B cell (primary cell): ENCODE results near the gene TIMM23B. TPM values are rescaled to one million over a fixed set of nuclear protein-coding genes. Genes with fewer than 3 reads are reported as not detected.
"Not testable (repeated sequence)": the region's sequence is repeated elsewhere in the genome, so short reads cannot be mapped to it uniquely, and the experiment has no call there.

Experiments used
- ATAC-seq: fragments of 200-7000 bp; cut with Tn5 transposase; one replicate; pipeline ENCODE4 v1.10.0; 2021; ENCODE audit warnings: low read depth, mild to moderate bottlenecking, moderate number of reproducible peaks, moderate library complexity
- CTCF ChIA-PET: fragments of 350-600 bp; sonication (Branson Sonifier 250); formaldehyde crosslinking; loops from one replicate; lab custom pipeline; 2021; ENCODE audit warnings: antibody characterized with exemption, inconsistent platforms; lab: Charles Lee
- POLR2A ChIA-PET: fragments of 350-600 bp; sonication (Branson Sonifier 250); formaldehyde crosslinking; loops from one replicate; lab custom pipeline; 2021; ENCODE audit warnings: antibody characterized with exemption; lab: Charles Lee
- DNase-seq: peaks from one replicate; pipeline ENCODE4 v3.0.0; 2013
- H2AFZ ChIP-seq: 2 replicates; pipeline ENCODE4 v1.6.1; 2012; ENCODE audit warnings: mild to moderate bottlenecking, low read depth, low read length; ENCODE audit not compliant: insufficient read depth, poor library complexity, severe bottlenecking
- H3K27ac ChIP-seq, 2 donors: 1 replicate in 1 of 2; 2 replicates in 1 of 2; pipeline ENCODE4 v1.5.1; 2012 to 2013; ENCODE audit warnings: low read length in 2 of 2, mild to moderate bottlenecking in 2 of 2, moderate library complexity in 1 of 2
- H3K27me3 ChIP-seq, 4 experiments: fragments of 200-600 bp in 1 of 4; sonication (generic) in 1 of 4; replicated peaks in 1 of 4; 1 replicate in 2 of 4; 2 replicates in 2 of 4; pipeline versions ENCODE4 v1.6.1 to v1.7.0; 2013 to 2016; ENCODE audit warnings: low read length in 3 of 4, mild to moderate bottlenecking in 2 of 4, mixed read lengths in 1 of 4, moderate library complexity in 1 of 4; ENCODE audit not compliant: insufficient read depth in 4 of 4, control insufficient read depth in 3 of 4; ENCODE audit errors: control extremely low read depth in 1 of 4
- H3K36me3 ChIP-seq, 2 experiments: replicated peaks in 1 of 2; 1 replicate in 1 of 2; 2 replicates in 1 of 2; pipeline versions ENCODE4 v1.6.1 to v1.7.1; 2013; ENCODE audit warnings: low read length in 1 of 2; ENCODE audit not compliant: insufficient read depth in 2 of 2, control insufficient read depth in 1 of 2; ENCODE audit errors: control extremely low read depth in 1 of 2, extremely low read depth in 1 of 2
- H3K4me1 ChIP-seq, 2 donors: fragments of 200-600 bp in 1 of 2; sonication (generic) in 1 of 2; 1 replicate in 1 of 2; 2 replicates in 1 of 2; pipeline versions ENCODE4 v1.5.1 to v1.6.1; 2013 to 2017; ENCODE audit warnings: low read length in 2 of 2; ENCODE audit not compliant: control insufficient read depth in 2 of 2, insufficient read depth in 2 of 2
- H3K4me2 ChIP-seq: replicated peaks from 2 replicates; pipeline ENCODE3; 2012; ENCODE audit warnings: mild to moderate bottlenecking, low read depth, low read length; ENCODE audit not compliant: poor library complexity, severe bottlenecking
- H3K4me3 ChIP-seq, 5 experiments: fragments of 200-600 bp in 1 of 5; sonication (generic) in 1 of 5; 1 replicate in 3 of 5; 2 replicates in 2 of 5; pipeline versions ENCODE4 v1.5.1 to v1.7.0; 2011 to 2016; ENCODE audit warnings: low read length in 4 of 5, mild to moderate bottlenecking in 4 of 5, low read depth in 2 of 5, control low read depth in 1 of 5, moderate library complexity in 1 of 5; ENCODE audit not compliant: insufficient read depth in 1 of 5; ENCODE audit errors: control extremely low read depth in 1 of 5, extremely low read depth in 1 of 5
- H3K79me2 ChIP-seq: fragments of 200-600 bp; sonication (generic); one replicate; pipeline ENCODE4 v1.6.0; 2016; ENCODE audit warnings: low read length; ENCODE audit not compliant: control insufficient read depth, insufficient read depth
- H3K9ac ChIP-seq: fragments of 200-600 bp; sonication (generic); 2 replicates; pipeline ENCODE4 v1.6.1; 2017; ENCODE audit warnings: mild to moderate bottlenecking, low read length, moderate library complexity
- H3K9me3 ChIP-seq, 3 donors: one replicate each; pipeline versions ENCODE4 v1.6.1 to v1.7.1; 2013; ENCODE audit warnings: low read length in 2 of 3; ENCODE audit not compliant: control insufficient read depth in 2 of 3, insufficient read depth in 1 of 3; ENCODE audit errors: control extremely low read depth in 1 of 3
- H4K20me1 ChIP-seq: 2 replicates; pipeline ENCODE4 v1.6.0; 2012; ENCODE audit warnings: mild to moderate bottlenecking, low read length; ENCODE audit not compliant: insufficient read depth, control insufficient read depth, poor library complexity, severe bottlenecking
- H3K27ac Mint-ChIP-seq: one replicate; pipeline ENCODE4 v1.8.0; 2021; ENCODE audit warnings: mixed read lengths
- H3K27me3 Mint-ChIP-seq: one replicate; pipeline ENCODE4 v1.8.0; 2021; ENCODE audit warnings: mixed read lengths
- H3K4me1 Mint-ChIP-seq: one replicate; pipeline ENCODE4 v1.8.0; 2021; ENCODE audit warnings: mixed read lengths
- H3K4me3 Mint-ChIP-seq: one replicate; pipeline ENCODE4 v1.8.0; 2021; ENCODE audit warnings: mixed read lengths
- H3K9me3 Mint-ChIP-seq: one replicate; pipeline ENCODE4 v1.8.0; 2022; ENCODE audit warnings: mixed read lengths; ENCODE audit not compliant: insufficient read depth
- WGBS: methylation state at CpG from one replicate; pipeline ENCODE4 v1.1.5; 2013; ENCODE audit warnings: missing lambda C conversion rate; ENCODE audit not compliant: insufficient coverage; 5-methylcytosine and 5-hydroxymethylcytosine counted together
- intact Hi-C: fragments of 100-400 bp; cut with micrococcal nuclease; formaldehyde crosslinking; loops from one replicate; pipeline ENCODE4 v1.10.0; 2022
- polyA minus RNA-seq: library from RNA; depleted of rRNA, polyadenylated mRNA; stranded (reverse); fragments of >200 nt; gene quantifications from 2 replicates; pipeline ENCODE4 v1.2.3, GENCODE V29; 2012
- polyA plus RNA-seq: library from polyadenylated mRNA; depleted of rRNA; stranded (reverse); fragments of >200 nt; gene quantifications from 2 replicates; pipeline ENCODE4 v1.2.3, GENCODE V29; 2012
- total RNA-seq, 2 donors: library from RNA; stranded (reverse); fragments of 120-200 nt in 1 of 2; gene quantifications; 1 replicate in 1 of 2; 2 replicates in 1 of 2; pipeline versions ENCODE4 v1.2.3 to v1.2.4, GENCODE V29; 2013 to 2022

The TIMM23B gene, protein sequence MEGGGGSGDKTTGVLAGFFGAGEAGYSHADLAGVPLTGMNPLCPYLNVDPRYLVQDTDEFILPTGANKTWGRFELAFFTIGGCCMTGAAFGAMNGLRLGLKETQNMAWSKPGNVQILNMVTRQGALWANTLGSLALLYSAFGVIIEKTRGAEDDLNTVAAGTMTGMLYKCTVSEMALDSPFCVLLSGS
- total RNA-seq (28.1 and 29.1 TPM in 2 replicates), polyA plus RNA-seq (21.4 and 24.3 TPM in 2 replicates), polyA minus RNA-seq (14.6 and 21.8 TPM in 2 replicates)
- total RNA-seq (2013): 15.9 TPM

DNA sequence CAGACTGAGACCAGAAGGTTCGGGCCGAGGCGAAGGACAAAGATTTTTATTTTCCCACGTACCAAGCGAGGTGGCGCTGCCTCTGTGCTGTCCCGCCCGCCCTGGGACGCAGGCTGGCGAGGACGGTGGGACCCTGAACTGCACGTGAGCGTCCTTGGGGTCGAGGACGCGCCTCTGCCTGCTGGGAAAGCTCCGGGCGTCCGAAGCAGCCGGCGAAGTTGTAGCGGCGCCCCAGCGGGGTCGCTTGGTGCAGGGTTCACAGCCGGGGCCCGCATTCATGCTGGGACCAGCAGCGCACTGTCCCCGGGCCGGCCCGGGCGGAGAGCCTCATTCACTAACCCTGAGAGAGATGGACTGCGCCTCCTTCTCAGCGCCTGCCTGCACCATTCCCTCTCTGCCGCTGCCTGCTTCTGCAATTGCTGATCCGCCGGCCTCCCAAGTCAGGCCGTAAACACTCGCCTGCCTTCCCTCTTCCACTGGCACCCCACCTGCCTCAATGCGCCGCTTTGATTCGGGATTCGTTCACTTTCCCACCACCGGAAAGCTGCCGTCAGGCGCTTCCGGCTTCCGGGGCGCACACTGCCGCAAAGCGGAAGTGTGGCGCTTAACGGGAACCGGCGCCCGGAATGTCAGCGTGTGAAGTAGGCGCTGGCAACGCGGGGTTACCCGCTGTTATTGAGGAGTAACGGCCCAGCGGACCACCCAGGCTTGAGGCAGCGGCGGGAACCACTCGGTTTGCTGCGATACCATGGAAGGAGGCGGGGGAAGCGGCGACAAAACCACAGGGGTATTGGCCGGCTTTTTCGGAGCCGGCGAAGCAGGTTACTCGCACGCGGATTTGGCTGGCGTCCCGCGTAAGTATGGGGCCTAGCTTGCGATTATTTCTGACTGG, at the start of gene TIMM23B, which contains the start of gene PARG:
Gene TIMM23B, plus strand, starts transcription at position 607 of the 892 bp plus-strand sequence. Its CDS starts 142 bp downstream, at position 749.
Gene PARG, minus strand, starts transcription at position 581 of the 892 bp plus-strand sequence. Its CDS starts 302 bp downstream, at position 279.
- peak within 1 kb of the TSS; percentile 90 for H2AFZ ChIP-seq
- H3K27me3 Mint-ChIP-seq, H3K36me3 ChIP-seq, H3K27me3 ChIP-seq, POLR2A ChIA-PET, CTCF ChIA-PET, H3K9me3 ChIP-seq, intact Hi-C loops, H4K20me1 ChIP-seq, H3K9me3 Mint-ChIP-seq: not testable (repeated sequence)
- peaks cover 36% of the 10 kb centered on the region for H3K79me2 ChIP-seq
- Mint-ChIP-seq H3K4me1 (peaks cover 29% of the 10 kb centered on the region), H3K4me3 (peak within 1 kb of the TSS; percentile 100), H3K27ac (peak within 1 kb of the TSS; percentile 95)
- peak; percentile 81 for ATAC-seq
- H3K9ac ChIP-seq: peak within 1 kb of the TSS; percentile 75
- H3K4me3 ChIP-seq: peak within 1 kb of the TSS; percentile 69 to 85 (median 76)
- H3K4me2 ChIP-seq: peak within 1 kb of the TSS; percentile 71
- DNase-seq: peak; percentile 84
- WGBS: under 1% methylated on average over 81 of the region's 81 CpGs
- H3K27ac ChIP-seq: peak within 1 kb of the TSS; percentile 44 to 77
- peaks cover 8 to 17% of the 10 kb centered on the region in 2 donors for H3K4me1 ChIP-seq

- intact Hi-C loops, H3K27ac ChIP-seq: not testable (repeated sequence)
These were observed 41.9 kb upstream of the TIMM23B start for GRCh38 chr10:49899999-49900398.

GRCh38 chr10:49900406-49900805, 41.4 kb upstream of the TIMM23B start:
- POLR2A ChIA-PET, H3K4me3 ChIP-seq, H3K4me1 ChIP-seq, intact Hi-C loops, H3K27ac Mint-ChIP-seq, H3K4me1 Mint-ChIP-seq, H3K4me2 ChIP-seq, H3K9me3 ChIP-seq, H4K20me1 ChIP-seq, H3K9me3 Mint-ChIP-seq, H3K36me3 ChIP-seq, H3K79me2 ChIP-seq, H3K4me3 Mint-ChIP-seq, H3K27ac ChIP-seq, H3K9ac ChIP-seq, DNase-seq, H3K27me3 ChIP-seq, CTCF ChIA-PET, ATAC-seq, H2AFZ ChIP-seq, H3K27me3 Mint-ChIP-seq: not testable (repeated sequence)
- no CpG with 5 or more reads among the region's 3 CpGs for WGBS

More at GRCh38 chr10:49899999-49900398, 41.9 kb upstream of the TIMM23B start:
- DNase-seq, H3K36me3 ChIP-seq, H3K9me3 ChIP-seq, H3K27me3 Mint-ChIP-seq, ATAC-seq, H3K27me3 ChIP-seq, H3K79me2 ChIP-seq, H4K20me1 ChIP-seq, H3K4me3 ChIP-seq, CTCF ChIA-PET, H3K4me1 ChIP-seq, H3K4me3 Mint-ChIP-seq, H3K9me3 Mint-ChIP-seq, H3K4me2 ChIP-seq, H3K4me1 Mint-ChIP-seq, H3K27ac Mint-ChIP-seq, H3K9ac ChIP-seq, POLR2A ChIA-PET, H2AFZ ChIP-seq: not testable (repeated sequence)
- WGBS: no CpG with 5 or more reads among the region's 2 CpGs
